GM23338 (cell line): ENCODE measurements around the gene ALKBH1. TPM values are rescaled to one million over a fixed set of nuclear protein-coding genes. Genes with fewer than 3 reads are reported as not detected.

ENCODE experiments used
- ATAC-seq: fragments of 200-7000 bp; cut with Tn5 transposase; 3 replicates; pipeline ENCODE4 v1.9.1; 2020
- DNase-seq: peaks from one replicate; pipeline ENCODE4 v3.0.0-alpha.2; 2015; ENCODE audit warnings: low spot score
- H2AFZ ChIP-seq: fragments of 200-600 bp; sonication (generic); 2 replicates; pipeline ENCODE4 v1.8.0; 2016; ENCODE audit warnings: antibody characterized with exemption, mild to moderate bottlenecking, moderate library complexity
- H3F3A ChIP-seq: fragments of 200-600 bp; sonication (generic); replicated peaks from 2 replicates; pipeline ENCODE4 v1.8.0; 2017; ENCODE audit warnings: antibody characterized with exemption, mixed run types, low read depth
- H3K27ac ChIP-seq: fragments of 200-600 bp; sonication (generic); 2 replicates; pipeline ENCODE4 v1.6.1; 2016; ENCODE audit warnings: low read depth
- H3K27me3 ChIP-seq: fragments of 200-600 bp; sonication (generic); 2 replicates; pipeline ENCODE4 v1.8.0; 2016; ENCODE audit warnings: mild to moderate bottlenecking, mixed run types, moderate library complexity; ENCODE audit not compliant: insufficient read depth
- H3K36me3 ChIP-seq: fragments of 200-600 bp; sonication (generic); 2 replicates; pipeline ENCODE4 v1.8.0; 2016; ENCODE audit warnings: mild to moderate bottlenecking; ENCODE audit not compliant: insufficient read depth
- H3K4me1 ChIP-seq: fragments of 200-600 bp; sonication (generic); 2 replicates; pipeline ENCODE4 v1.8.0; 2016; ENCODE audit warnings: mild to moderate bottlenecking, moderate library complexity; ENCODE audit not compliant: insufficient read depth
- H3K4me2 ChIP-seq: fragments of 200-600 bp; sonication (generic); 2 replicates; pipeline ENCODE4 v1.7.1; 2017; ENCODE audit warnings: mixed run types
- H3K4me3 ChIP-seq: fragments of 200-600 bp; sonication (generic); 2 replicates; pipeline ENCODE4 v1.6.1; 2016; ENCODE audit warnings: mixed run types
- H3K79me2 ChIP-seq: fragments of 200-600 bp; sonication (generic); replicated peaks from 2 replicates; pipeline ENCODE4 v1.8.0; 2017; ENCODE audit warnings: mild to moderate bottlenecking; ENCODE audit not compliant: insufficient read depth
- H3K9me2 ChIP-seq: fragments of 200-600 bp; sonication (generic); 2 replicates; pipeline ENCODE4 v1.8.0; 2017; ENCODE audit not compliant: insufficient read depth
- H4K20me1 ChIP-seq: fragments of 200-600 bp; sonication (generic); replicated peaks from 2 replicates; pipeline ENCODE4 v1.8.0; 2017; ENCODE audit warnings: mild to moderate bottlenecking; ENCODE audit not compliant: insufficient read depth
- H3K27ac Mint-ChIP-seq: 2 replicates; pipeline ENCODE4 v1.8.0; 2020; ENCODE audit warnings: inconsistent platforms, mild to moderate bottlenecking, moderate library complexity, mixed read lengths
- H3K27me3 Mint-ChIP-seq: 3 replicates; pipeline ENCODE4 v1.8.0; 2022; ENCODE audit warnings: low read depth, mild to moderate bottlenecking, moderate library complexity, mixed read lengths, inconsistent platforms; ENCODE audit not compliant: insufficient read depth, poor library complexity
- H3K36me3 Mint-ChIP-seq: 3 replicates; pipeline ENCODE4 v1.8.0; 2021; ENCODE audit warnings: low read depth, mild to moderate bottlenecking, inconsistent platforms, moderate library complexity, mixed read lengths
- H3K4me1 Mint-ChIP-seq: 3 replicates; pipeline ENCODE4 v1.8.0; 2020; ENCODE audit warnings: mild to moderate bottlenecking, inconsistent platforms, mixed read lengths
- H3K4me3 Mint-ChIP-seq: 3 replicates; pipeline ENCODE4 v1.8.0; 2021; ENCODE audit warnings: moderate library complexity, mild to moderate bottlenecking, inconsistent platforms, mixed read lengths
- H3K9me3 Mint-ChIP-seq: 3 replicates; pipeline ENCODE4 v1.8.0; 2020; ENCODE audit warnings: moderate library complexity, mild to moderate bottlenecking, inconsistent platforms, mixed read lengths
- ETS1 ChIP-seq: IDR thresholded peaks from 2 replicates; pipeline ENCODE4 v1.6.1; 2016; ENCODE audit warnings: antibody characterized with exemption
- EZH2phosphoT487 ChIP-seq: fragments of 200-600 bp; sonication (generic); IDR thresholded peaks from one replicate; pipeline ENCODE4 v1.8.1; 2018; ENCODE audit warnings: antibody characterized with exemption; ENCODE audit not compliant: unreplicated experiment
- JUNB ChIP-seq: IDR thresholded peaks from one replicate; pipeline ENCODE4 v1.6.1; 2016; ENCODE audit warnings: antibody characterized with exemption; ENCODE audit not compliant: unreplicated experiment
- REST ChIP-seq: IDR thresholded peaks from one replicate; pipeline ENCODE4 v1.6.1; 2018; ENCODE audit warnings: antibody characterized with exemption; ENCODE audit not compliant: unreplicated experiment
- ZNF114 ChIP-seq: fragments of 250-450 bp; sonication (Bioruptor Pico); IDR thresholded peaks from 2 replicates; pipeline ENCODE4 v1.5.0; 2020; ENCODE audit warnings: mild to moderate bottlenecking, moderate library complexity
- ZNF462 ChIP-seq: fragments of 250-450 bp; sonication (Bioruptor Pico); IDR thresholded peaks from 2 replicates; pipeline ENCODE4 v1.5.0; 2020; ENCODE audit warnings: mild to moderate bottlenecking, moderate library complexity
- polyA plus RNA-seq: library from polyadenylated mRNA; unstranded; fragments of >200 nt; fragmentation: Nextera tagmentation; extraction: Ambion mirVana; gene quantifications from 2 replicates; pipeline ENCODE4 v1.2.1, GENCODE V29; 2016
- total RNA-seq: library from RNA; depleted of rRNA; stranded (reverse); fragments of >200 nt; shearing (Covaris generic); gene quantifications from 2 replicates; pipeline ENCODE4 v1.2.3, GENCODE V29; 2014

ALKBH1 gene
- total and polyA plus RNA-seq, 2 experiments from 2014 or later, result 13.0 to 22.2 TPM

GRCh38 chr14:77714926-77715325 lies 7.1 kb upstream of the ALKBH1 start:
- peaks cover 49% of the 10 kb centered on the region for H3K79me2 ChIP-seq
- H2AFZ ChIP-seq, result no peak overlapping the region
- H3K4me2 ChIP-seq, result no peak overlapping the region
- Mint-ChIP-seq H3K9me3 (no peaks in the 10 kb centered on the region; the same call in 2 of the 3 replicates), H3K4me1 (peaks cover 5% of the 10 kb centered on the region; the same call in 2 of the 3 replicates), H3K4me3 (no peak overlapping the region), H3K27ac (no peak overlapping the region), H3K36me3 (peaks cover 93% of the 10 kb centered on the region), H3K27me3 (no peaks in the 10 kb centered on the region)
- no peak for DNase-seq
- TF ChIP-seq EZH2phosphoT487 (no peak), ETS1 (no peak), JUNB (no peak), REST (no peak), ZNF114 (no peak), ZNF462 (no peak)
- no peak for ATAC-seq
- no peak overlapping the region for H3K4me3 ChIP-seq
- no peaks in the 10 kb centered on the region for H3K27me3 ChIP-seq
- H3F3A ChIP-seq, result peaks cover 16% of the 10 kb centered on the region
- peaks cover 66% of the 10 kb centered on the region for H3K36me3 ChIP-seq
- H3K27ac ChIP-seq, result 0 out of 2 replicates have a peak overlapping the region, but pooled peaks have one; percentile 50
- H3K9me2 ChIP-seq, result no peaks in the 10 kb centered on the region
- H4K20me1 ChIP-seq, result peaks cover 30% of the 10 kb centered on the region
- no peaks in the 10 kb centered on the region for H3K4me1 ChIP-seq
